Adrenal gland (tissue), 5 donors: ENCODE measurements around the gene ZBED6.

Source experiments
- CTCF ChIP-seq, 6 experiments: fragments of 450-650 bp in 4 of 6; fragments of 200-600 bp in 2 of 6; sonication (generic) in 1 of 6; IDR thresholded peaks; 1 replicate in 5 of 6; 2 replicates in 1 of 6; pipeline versions ENCODE4 v1.5.1 to v1.8.0; 2016 to 2021; ENCODE audit warnings: antibody characterized with exemption in 6 of 6, mild to moderate bottlenecking in 2 of 6, moderate library complexity in 1 of 6
- POLR2A ChIP-seq, 2 donors: fragments of 450-650 bp; IDR thresholded peaks; one replicate each; pipeline ENCODE4 v1.6.1; 2017; ENCODE audit warnings: antibody characterized with exemption in 2 of 2, mild to moderate bottlenecking in 2 of 2, moderate library complexity in 1 of 2
- donor health status: DM: no; HTN: no; CAD: no.

- no peak for TF ChIP-seq CTCF (IDR thresholded peaks at IDR 0.05)
- TF ChIP-seq POLR2A (IDR thresholded peaks at IDR 0.05) = no peak
Measured at GRCh38 chr1:203760506-203760905, 34.9 kb upstream of the ZBED6 start.
